Measurements from ENCODE around the gene MSX1. TPM values are rescaled to one million over a fixed set of nuclear protein-coding genes. Genes with fewer than 3 reads are reported as not detected.

Gene MSX1
- total and polyA plus RNA-seq, 2 of the 13 experiments (the other 11 are each of a cell fraction or from before 2014, with no cell fraction given) = 12.1 to 14.9 TPM

DNA sequence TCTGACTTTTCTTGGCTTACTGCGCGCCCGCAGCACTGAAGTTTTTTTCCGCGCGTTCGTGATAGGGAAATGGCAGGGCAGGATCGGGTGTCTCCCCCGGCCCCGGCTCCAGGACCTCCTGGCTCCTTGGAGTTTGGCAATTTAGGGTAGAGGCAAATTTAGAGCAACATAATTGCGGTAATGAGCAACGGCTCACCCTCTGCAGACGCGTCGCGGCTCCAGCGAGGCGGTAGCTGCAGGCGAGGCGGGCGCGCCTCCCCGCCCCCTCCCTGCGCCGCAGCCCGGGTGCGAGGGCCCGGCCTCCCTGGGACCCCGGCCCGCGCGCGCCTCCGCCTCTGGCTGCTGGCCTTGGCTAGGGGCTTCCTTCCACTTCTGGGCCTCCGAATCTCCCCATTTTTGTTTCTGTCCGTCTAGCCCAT lies 6.2 kb downstream of the MSX1 start:
- Histone ChIP-seq H3K9ac (ENCODE audit: insufficient read depth, low read depth, low read length) (no peak overlapping the region), H3K27me3 (ENCODE audit: control insufficient read depth in 1 of 2, insufficient read depth in 2 of 2, low read length in 2 of 2) (peaks cover 0 to 23% of the 10 kb centered on the region in 2 experiments), H3K4me1 (ENCODE audit: insufficient read depth, low read length) (peaks cover 18% of the 10 kb centered on the region; the same call in 1 of the 2 replicates), H3K4me2 (ENCODE audit: low read depth, low read length) (no peak overlapping the region), H3K79me2 (ENCODE audit: insufficient read depth, low read length) (peaks cover 9% of the 10 kb centered on the region), H3K9me3 (ENCODE audit: low read length) (no peaks in the 10 kb centered on the region), H3K4me3 (replicated peaks in 1 of 3; ENCODE audit: insufficient read depth in 1 of 3, low read depth in 2 of 3, low read length in 3 of 3) (no peak overlapping the region), H3K36me3 (replicated peaks in 1 of 2; ENCODE audit: control insufficient read depth in 1 of 2, insufficient read depth in 2 of 2, low read length in 2 of 2) (peaks cover 4 to 16% of the 10 kb centered on the region in 2 experiments; a peak in 4 of 5 replicates), H2AFZ (ENCODE audit: low read length) (no peak overlapping the region), H3K27ac (ENCODE audit: extremely low read length, insufficient read depth, low read length) (no peak overlapping the region), H4K20me1 (ENCODE audit: insufficient read depth, low read length) (peaks cover 7% of the 10 kb centered on the region; the same call in 1 of the 2 replicates)
- ChIA-PET CTCF (ENCODE audit: low intra/inter-chr PET ratio, low total read pairs) (no interaction called here), POLR2A (no interaction called here)
- no peak for TF ChIP-seq CBX5 (CRISPR knock-in tag; IDR thresholded peaks at IDR 0.05; ENCODE audit: borderline replicate concordance)
- ATAC-seq = no peak
- FAIRE-seq = no peak
- no TSS peak for BruUV-seq (replicated peaks)
- WGBS (ENCODE audit: low lambda C conversion rate) = 91% methylated on average over 31 of the region's 36 CpGs
- intact Hi-C loops (cut with micrococcal nuclease; ENCODE audit: unreplicated experiment) = loop anchor here (10.0 kb wide), 1 partner anchor 321 kb away; the partner anchor contains the start of gene STX18
- in situ Hi-C loops (cut with HindIII; ENCODE audit: extremely low pct_ligation_motif_present, low pct_unique_long_range_greater_than_20kb) = no loop called here
- no peak for DNase-seq (ENCODE audit: low spot score)

DNA sequence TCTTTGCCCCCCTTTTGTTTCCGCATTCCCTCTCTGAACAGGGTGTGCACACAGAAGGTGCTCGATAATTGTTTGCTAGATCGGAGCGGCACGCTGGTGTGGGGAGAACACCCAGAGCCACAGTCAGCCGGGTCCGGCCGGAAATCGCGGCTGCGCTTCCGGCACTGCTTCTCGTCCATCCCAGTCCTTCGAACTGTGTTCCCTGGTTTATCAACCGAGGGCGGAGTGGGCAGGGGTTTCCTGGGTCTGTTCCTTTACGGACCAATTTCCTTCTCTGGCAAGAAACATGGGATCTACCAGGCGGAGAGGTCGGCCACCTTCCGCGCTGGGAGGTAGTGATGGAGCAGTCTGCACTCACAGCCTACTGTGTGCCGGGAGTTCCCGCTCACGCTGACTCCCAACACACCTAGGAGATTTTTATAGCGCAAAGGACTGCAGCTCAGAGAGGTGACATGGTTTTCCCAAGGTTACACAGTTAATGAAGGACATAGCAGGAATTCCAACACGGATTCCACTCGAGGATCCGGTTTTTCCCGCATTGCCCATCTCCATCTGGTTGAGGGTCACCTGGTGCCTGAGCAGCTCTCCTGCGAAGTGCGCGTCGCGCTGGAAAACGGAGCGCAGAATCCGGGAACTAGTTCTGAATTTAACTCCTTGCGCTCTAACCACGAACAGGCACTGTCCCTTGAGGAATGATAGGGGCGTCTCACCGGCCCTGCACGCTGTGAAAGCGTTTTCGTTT lies 6.8 kb downstream of the MSX1 start:
- CTCF ChIA-PET (ENCODE audit: low intra/inter-chr PET ratio, low total read pairs) = no interaction called here
- Histone ChIP-seq H3K36me3 (replicated peaks in 1 of 2; ENCODE audit: control insufficient read depth in 1 of 2, insufficient read depth in 2 of 2, low read length in 2 of 2) (peaks cover 4 to 16% of the 10 kb centered on the region in 2 experiments; a peak in 4 of 5 replicates), H3K4me3 (replicated peaks in 1 of 3; ENCODE audit: insufficient read depth in 1 of 3, low read depth in 2 of 3, low read length in 3 of 3) (no peak overlapping the region), H3K9ac (ENCODE audit: insufficient read depth, low read depth, low read length) (no peak overlapping the region), H3K4me1 (ENCODE audit: insufficient read depth, low read length) (peaks cover 17% of the 10 kb centered on the region; the same call in 1 of the 2 replicates), H3K9me3 (ENCODE audit: low read length) (no peaks in the 10 kb centered on the region), H3K27ac (ENCODE audit: extremely low read length, insufficient read depth, low read length) (no peak overlapping the region), H3K27me3 (ENCODE audit: control insufficient read depth in 1 of 2, insufficient read depth in 2 of 2, low read length in 2 of 2) (peaks cover 0 to 29% of the 10 kb centered on the region in 2 experiments), H2AFZ (ENCODE audit: low read length) (no peak overlapping the region), H3K79me2 (ENCODE audit: insufficient read depth, low read length) (peaks cover 4% of the 10 kb centered on the region), H4K20me1 (ENCODE audit: insufficient read depth, low read length) (peaks cover 6% of the 10 kb centered on the region; the same call in 1 of the 2 replicates), H3K4me2 (ENCODE audit: low read depth, low read length) (no peak overlapping the region; the same call in 1 of the 2 replicates)
- FAIRE-seq (no peak), DNase-seq (ENCODE audit: low spot score) (no peak), ATAC-seq (no peak)
- in situ Hi-C loops (cut with HindIII; ENCODE audit: extremely low pct_ligation_motif_present, low pct_unique_long_range_greater_than_20kb) = no loop called here
- 69% methylated on average over 35 of the region's 44 CpGs for WGBS (ENCODE audit: low lambda C conversion rate)
- intact Hi-C loops (cut with micrococcal nuclease; ENCODE audit: unreplicated experiment) = loop anchor here (10.0 kb wide), 1 partner anchor 321 kb away; the partner anchor contains the start of gene STX18
- no TSS peak for BruUV-seq (replicated peaks)
- POLR2A ChIA-PET = no interaction called here
- TF ChIP-seq MAF1 (CRISPR knock-in tag; IDR thresholded peaks at IDR 0.05; ENCODE audit: borderline replicate concordance) = no peak
- no peak for TF ChIP-seq ZNF891 (CRISPR knock-in tag; IDR thresholded peaks at IDR 0.05)
- no peak for TF ChIP-seq ZNF563 (CRISPR knock-in tag; IDR thresholded peaks at IDR 0.05)
- no peak for TF ChIP-seq ZNF879 (CRISPR knock-in tag; IDR thresholded peaks at IDR 0.05)
- TF ChIP-seq HNF4G (IDR thresholded peaks at IDR 0.05; ENCODE audit: borderline replicate concordance, low read depth, low read length) = no peak
- no peak for TF ChIP-seq HNF4G (CRISPR knock-in tag; IDR thresholded peaks at IDR 0.05; ENCODE audit: borderline replicate concordance, low read depth)
- no peak for TF ChIP-seq CREB1 (IDR thresholded peaks at IDR 0.05)
- no peak for TF ChIP-seq CREB1 (CRISPR knock-in tag; IDR thresholded peaks at IDR 0.05)
- TF ChIP-seq ZNF224 (CRISPR knock-in tag; IDR thresholded peaks at IDR 0.05) = no peak
- no peak for TF ChIP-seq ZNF558 (CRISPR knock-in tag; IDR thresholded peaks at IDR 0.05; ENCODE audit: borderline replicate concordance)
- TF ChIP-seq, protein P1, sequence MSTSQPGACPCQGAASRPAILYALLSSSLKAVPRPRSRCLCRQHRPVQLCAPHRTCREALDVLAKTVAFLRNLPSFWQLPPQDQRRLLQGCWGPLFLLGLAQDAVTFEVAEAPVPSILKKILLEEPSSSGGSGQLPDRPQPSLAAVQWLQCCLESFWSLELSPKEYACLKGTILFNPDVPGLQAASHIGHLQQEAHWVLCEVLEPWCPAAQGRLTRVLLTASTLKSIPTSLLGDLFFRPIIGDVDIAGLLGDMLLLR (CRISPR knock-in tag; IDR thresholded peaks at IDR 0.05) = no peak
- no peak for TF ChIP-seq TCF7 (IDR thresholded peaks at IDR 0.05; ENCODE audit: low read depth)
- TF ChIP-seq ZNF333 (CRISPR knock-in tag; IDR thresholded peaks at IDR 0.05; ENCODE audit: borderline replicate concordance) = no peak
- no peak for TF ChIP-seq PHF8 (CRISPR knock-in tag; IDR thresholded peaks at IDR 0.05)
